Panc1 (cell line): ENCODE data around the gene PHOSPHO2.

Source experiments
- TCF7L2 ChIP-seq: IDR thresholded peaks from 2 replicates; pipeline ENCODE4 v1.6.1; 2011; ENCODE audit warnings: mild to moderate bottlenecking, low read depth, low read length, inconsistent platforms
- TF ChIP-seq, protein P1 (sequence below): fragments of 450-650 bp; IDR thresholded peaks from 2 replicates; pipeline ENCODE4 v1.5.1; 2017; ENCODE audit warnings: mild to moderate bottlenecking
- TF ChIP-seq, protein P2 (sequence below), 2 experiments: IDR thresholded peaks; 2 replicates each; pipeline ENCODE4 v1.6.1; 2011 to 2012; ENCODE audit warnings: low read depth in 2 of 2, control low read depth in 1 of 2, low read length in 1 of 2, mild to moderate bottlenecking in 1 of 2, moderate library complexity in 1 of 2; ENCODE audit not compliant: insufficient read depth in 1 of 2

DNA sequence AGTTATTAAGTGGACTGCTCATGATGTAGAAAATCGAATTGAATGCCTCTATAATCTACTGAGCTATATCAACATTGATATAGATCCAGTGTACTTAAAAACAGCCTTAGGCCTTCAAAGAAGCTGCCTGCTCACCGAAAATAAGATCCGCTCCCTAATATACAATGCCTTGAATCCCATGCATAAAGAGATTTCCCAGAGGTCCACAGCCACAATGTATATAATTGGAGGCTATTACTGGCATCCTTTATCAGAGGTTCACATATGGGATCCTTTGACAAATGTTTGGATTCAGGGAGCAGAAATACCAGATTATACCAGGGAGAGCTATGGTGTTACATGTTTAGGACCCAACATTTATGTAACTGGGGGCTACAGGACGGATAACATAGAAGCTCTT lies 41.4 kb downstream of the PHOSPHO2 start:
- TF ChIP-seq, protein P1, sequence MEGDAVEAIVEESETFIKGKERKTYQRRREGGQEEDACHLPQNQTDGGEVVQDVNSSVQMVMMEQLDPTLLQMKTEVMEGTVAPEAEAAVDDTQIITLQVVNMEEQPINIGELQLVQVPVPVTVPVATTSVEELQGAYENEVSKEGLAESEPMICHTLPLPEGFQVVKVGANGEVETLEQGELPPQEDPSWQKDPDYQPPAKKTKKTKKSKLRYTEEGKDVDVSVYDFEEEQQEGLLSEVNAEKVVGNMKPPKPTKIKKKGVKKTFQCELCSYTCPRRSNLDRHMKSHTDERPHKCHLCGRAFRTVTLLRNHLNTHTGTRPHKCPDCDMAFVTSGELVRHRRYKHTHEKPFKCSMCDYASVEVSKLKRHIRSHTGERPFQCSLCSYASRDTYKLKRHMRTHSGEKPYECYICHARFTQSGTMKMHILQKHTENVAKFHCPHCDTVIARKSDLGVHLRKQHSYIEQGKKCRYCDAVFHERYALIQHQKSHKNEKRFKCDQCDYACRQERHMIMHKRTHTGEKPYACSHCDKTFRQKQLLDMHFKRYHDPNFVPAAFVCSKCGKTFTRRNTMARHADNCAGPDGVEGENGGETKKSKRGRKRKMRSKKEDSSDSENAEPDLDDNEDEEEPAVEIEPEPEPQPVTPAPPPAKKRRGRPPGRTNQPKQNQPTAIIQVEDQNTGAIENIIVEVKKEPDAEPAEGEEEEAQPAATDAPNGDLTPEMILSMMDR = no peak
- TF ChIP-seq TCF7L2 = no peak
- TF ChIP-seq, protein P2, sequence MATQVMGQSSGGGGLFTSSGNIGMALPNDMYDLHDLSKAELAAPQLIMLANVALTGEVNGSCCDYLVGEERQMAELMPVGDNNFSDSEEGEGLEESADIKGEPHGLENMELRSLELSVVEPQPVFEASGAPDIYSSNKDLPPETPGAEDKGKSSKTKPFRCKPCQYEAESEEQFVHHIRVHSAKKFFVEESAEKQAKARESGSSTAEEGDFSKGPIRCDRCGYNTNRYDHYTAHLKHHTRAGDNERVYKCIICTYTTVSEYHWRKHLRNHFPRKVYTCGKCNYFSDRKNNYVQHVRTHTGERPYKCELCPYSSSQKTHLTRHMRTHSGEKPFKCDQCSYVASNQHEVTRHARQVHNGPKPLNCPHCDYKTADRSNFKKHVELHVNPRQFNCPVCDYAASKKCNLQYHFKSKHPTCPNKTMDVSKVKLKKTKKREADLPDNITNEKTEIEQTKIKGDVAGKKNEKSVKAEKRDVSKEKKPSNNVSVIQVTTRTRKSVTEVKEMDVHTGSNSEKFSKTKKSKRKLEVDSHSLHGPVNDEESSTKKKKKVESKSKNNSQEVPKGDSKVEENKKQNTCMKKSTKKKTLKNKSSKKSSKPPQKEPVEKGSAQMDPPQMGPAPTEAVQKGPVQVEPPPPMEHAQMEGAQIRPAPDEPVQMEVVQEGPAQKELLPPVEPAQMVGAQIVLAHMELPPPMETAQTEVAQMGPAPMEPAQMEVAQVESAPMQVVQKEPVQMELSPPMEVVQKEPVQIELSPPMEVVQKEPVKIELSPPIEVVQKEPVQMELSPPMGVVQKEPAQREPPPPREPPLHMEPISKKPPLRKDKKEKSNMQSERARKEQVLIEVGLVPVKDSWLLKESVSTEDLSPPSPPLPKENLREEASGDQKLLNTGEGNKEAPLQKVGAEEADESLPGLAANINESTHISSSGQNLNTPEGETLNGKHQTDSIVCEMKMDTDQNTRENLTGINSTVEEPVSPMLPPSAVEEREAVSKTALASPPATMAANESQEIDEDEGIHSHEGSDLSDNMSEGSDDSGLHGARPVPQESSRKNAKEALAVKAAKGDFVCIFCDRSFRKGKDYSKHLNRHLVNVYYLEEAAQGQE (IDR thresholded peaks at IDR 0.05; ENCODE audit: insufficient read depth in 1 of 2, low read depth in 2 of 2, low read length in 1 of 2) = no peak
